Adrenal gland (tissue), 5 donors: ENCODE results near the gene TPRX1.

Experiments used
- CTCF ChIP-seq, 6 experiments: fragments of 450-650 bp in 4 of 6; fragments of 200-600 bp in 2 of 6; sonication (generic) in 1 of 6; IDR thresholded peaks; 1 replicate in 5 of 6; 2 replicates in 1 of 6; pipeline versions ENCODE4 v1.5.1 to v1.8.0; 2016 to 2021; ENCODE audit warnings: antibody characterized with exemption in 6 of 6, mild to moderate bottlenecking in 2 of 6, moderate library complexity in 1 of 6
- POLR2A ChIP-seq, 2 donors: fragments of 450-650 bp; IDR thresholded peaks; one replicate each; pipeline ENCODE4 v1.6.1; 2017; ENCODE audit warnings: antibody characterized with exemption in 2 of 2, mild to moderate bottlenecking in 2 of 2, moderate library complexity in 1 of 2
- donor health status: DM: no; HTN: no; CAD: no.

- TF ChIP-seq CTCF (IDR thresholded peaks at IDR 0.05) (no peak), POLR2A (IDR thresholded peaks at IDR 0.05) (no peak)
These were observed 42.8 kb downstream of the TPRX1 start for GRCh38 chr19:47761566-47761965.
